Measurements from ENCODE around the gene CDC73.

The CDC73 gene

GRCh38 chr1:193123751-193124150, 1.9 kb downstream of the CDC73 start:
- TF ChIP-seq REST (IDR thresholded peaks at IDR 0.05; ENCODE audit: insufficient read depth in 1 of 2, low read depth in 2 of 2, low read length in 2 of 2) (no peak), TAF1 (IDR thresholded peaks at IDR 0.05; ENCODE audit: borderline replicate concordance, insufficient read depth, low read length) (no peak), FOXP2 (optimal IDR thresholded peaks at IDR 0.05; ENCODE audit: borderline replicate concordance, extremely low read depth, extremely low read length, insufficient read depth) (no peak), SIN3A (IDR thresholded peaks at IDR 0.05; ENCODE audit: borderline replicate concordance, insufficient read depth, low read length) (no peak), POLR2AphosphoS5 (IDR thresholded peaks at IDR 0.05; ENCODE audit: low read depth, low read length) (no peak)

GRCh38 chr1:193125369-193125768, 3.5 kb downstream of the CDC73 start:
- no peak for TF ChIP-seq SIN3A (IDR thresholded peaks at IDR 0.05; ENCODE audit: borderline replicate concordance, insufficient read depth, low read length)
- TF ChIP-seq TAF1 (IDR thresholded peaks at IDR 0.05; ENCODE audit: borderline replicate concordance, insufficient read depth, low read length): no peak
- TF ChIP-seq POLR2AphosphoS5 (IDR thresholded peaks at IDR 0.05; ENCODE audit: low read depth, low read length): no peak
- TF ChIP-seq REST (IDR thresholded peaks at IDR 0.05; ENCODE audit: insufficient read depth in 1 of 2, low read depth in 2 of 2, low read length in 2 of 2): no peak
- TF ChIP-seq FOXP2 (optimal IDR thresholded peaks at IDR 0.05; ENCODE audit: borderline replicate concordance, extremely low read depth, extremely low read length, insufficient read depth): no peak

- TF ChIP-seq FOXP2 (optimal IDR thresholded peaks at IDR 0.05; ENCODE audit: borderline replicate concordance, extremely low read depth, extremely low read length, insufficient read depth) (no peak), SIN3A (IDR thresholded peaks at IDR 0.05; ENCODE audit: borderline replicate concordance, insufficient read depth, low read length) (no peak), POLR2AphosphoS5 (IDR thresholded peaks at IDR 0.05; ENCODE audit: low read depth, low read length) (no peak), TAF1 (IDR thresholded peaks at IDR 0.05; ENCODE audit: borderline replicate concordance, insufficient read depth, low read length) (no peak), REST (IDR thresholded peaks at IDR 0.05; ENCODE audit: insufficient read depth in 1 of 2, low read depth in 2 of 2, low read length in 2 of 2) (no peak)
These were observed 9.5 kb downstream of the CDC73 start for GRCh38 chr1:193131266-193131860.

- TF ChIP-seq FOXP2 (optimal IDR thresholded peaks at IDR 0.05; ENCODE audit: borderline replicate concordance, extremely low read depth, extremely low read length, insufficient read depth): no peak
- TF ChIP-seq SIN3A (IDR thresholded peaks at IDR 0.05; ENCODE audit: borderline replicate concordance, insufficient read depth, low read length): no peak
- TF ChIP-seq TAF1 (IDR thresholded peaks at IDR 0.05; ENCODE audit: borderline replicate concordance, insufficient read depth, low read length): no peak
- no peak for TF ChIP-seq POLR2AphosphoS5 (IDR thresholded peaks at IDR 0.05; ENCODE audit: low read depth, low read length)
- TF ChIP-seq REST (IDR thresholded peaks at IDR 0.05; ENCODE audit: insufficient read depth in 1 of 2, low read depth in 2 of 2, low read length in 2 of 2): no peak
These were observed 18.4 kb downstream of the CDC73 start for GRCh38 chr1:193140254-193140653.
